Endothelial cell of hepatic sinusoid (primary cell): ENCODE measurements around the gene HIVEP3.

Source experiments
- in situ Hi-C: cut with HindIII; loops from 2 replicates; pipeline ENCODE4 v1.10.0; 2017; ENCODE audit warnings: low sequenced_read_pairs

The HIVEP3 gene

GRCh38 chr1:41816061-41816460 lies 102.7 kb downstream of the HIVEP3 start:
- in situ Hi-C loops, result no loop called here

GRCh38 chr1:41813755-41814745 lies 104.7 kb downstream of the HIVEP3 start:
- in situ Hi-C loops, result no loop called here

- in situ Hi-C loops, result no loop called here
Measured at GRCh38 chr1:41813226-41813625, 105.5 kb downstream of the HIVEP3 start.

- in situ Hi-C loops, result no loop called here
Measured at GRCh38 chr1:41812453-41812852, 106.3 kb downstream of the HIVEP3 start.

- in situ Hi-C loops, result no loop called here
Measured at GRCh38 chr1:41812051-41812450, 106.7 kb downstream of the HIVEP3 start.

GRCh38 chr1:41811051-41811795 lies 107.5 kb downstream of the HIVEP3 start:
- in situ Hi-C loops, result no loop called here

- in situ Hi-C loops, result no loop called here
Measured at GRCh38 chr1:41810446-41810845, 108.3 kb downstream of the HIVEP3 start.

- in situ Hi-C loops, result no loop called here
Measured at GRCh38 chr1:41809692-41810091, 109.0 kb downstream of the HIVEP3 start.

- in situ Hi-C loops, result no loop called here
Measured at GRCh38 chr1:41807390-41807789, 111.3 kb downstream of the HIVEP3 start.

- in situ Hi-C loops, result no loop called here
Measured at GRCh38 chr1:41806472-41807155, 112.1 kb downstream of the HIVEP3 start.

- in situ Hi-C loops, result no loop called here
Measured at GRCh38 chr1:41805771-41806471, 112.8 kb downstream of the HIVEP3 start.

- in situ Hi-C loops, result loop anchor here (5.0 kb wide), 1 partner anchor 37 kb away; no protein-coding TSS in a partner anchor
Measured at GRCh38 chr1:41804176-41804575, 114.5 kb downstream of the HIVEP3 start.

GRCh38 chr1:41803656-41804055 lies 115.1 kb downstream of the HIVEP3 start:
- in situ Hi-C loops, result loop anchor here (5.0 kb wide), 1 partner anchor 36 kb away; no protein-coding TSS in a partner anchor

- in situ Hi-C loops, result loop anchor here (5.0 kb wide), 1 partner anchor 36 kb away; no protein-coding TSS in a partner anchor
Measured at GRCh38 chr1:41802532-41803501, 115.9 kb downstream of the HIVEP3 start.

GRCh38 chr1:41800311-41800829 lies 118.4 kb downstream of the HIVEP3 start:
- in situ Hi-C loops, result loop anchor here (5.0 kb wide), 1 partner anchor 33 kb away; no protein-coding TSS in a partner anchor

- in situ Hi-C loops, result loop anchor here (5.0 kb wide), 1 partner anchor 32 kb away; no protein-coding TSS in a partner anchor
Measured at GRCh38 chr1:41799723-41800122, 119.0 kb downstream of the HIVEP3 start.

- in situ Hi-C loops, result no loop called here
Measured at GRCh38 chr1:41799205-41799604, 119.5 kb downstream of the HIVEP3 start.

GRCh38 chr1:41795205-41795762 lies 123.4 kb downstream of the HIVEP3 start:
- in situ Hi-C loops, result no loop called here
